PFSK-1 (cell line): Measurements from ENCODE around the gene TMEM190.

ENCODE experiments used
- FOXP2 ChIP-seq: optimal IDR thresholded peaks from 2 replicates; pipeline ENCODE3; 2011; ENCODE audit warnings: borderline replicate concordance, control low read depth, inconsistent platforms; ENCODE audit not compliant: insufficient read depth; ENCODE audit errors: extremely low read length, extremely low read depth
- TF ChIP-seq, protein P1 (sequence below), 2 experiments: IDR thresholded peaks; 2 replicates each; pipeline versions ENCODE4 v1.6.1 to v1.8.0; 2011 to 2012; ENCODE audit warnings: low read depth in 2 of 2, low read length in 2 of 2, control low read depth in 1 of 2, inconsistent platforms in 1 of 2, mild to moderate bottlenecking in 1 of 2, moderate library complexity in 1 of 2; ENCODE audit not compliant: insufficient read depth in 1 of 2

DNA sequence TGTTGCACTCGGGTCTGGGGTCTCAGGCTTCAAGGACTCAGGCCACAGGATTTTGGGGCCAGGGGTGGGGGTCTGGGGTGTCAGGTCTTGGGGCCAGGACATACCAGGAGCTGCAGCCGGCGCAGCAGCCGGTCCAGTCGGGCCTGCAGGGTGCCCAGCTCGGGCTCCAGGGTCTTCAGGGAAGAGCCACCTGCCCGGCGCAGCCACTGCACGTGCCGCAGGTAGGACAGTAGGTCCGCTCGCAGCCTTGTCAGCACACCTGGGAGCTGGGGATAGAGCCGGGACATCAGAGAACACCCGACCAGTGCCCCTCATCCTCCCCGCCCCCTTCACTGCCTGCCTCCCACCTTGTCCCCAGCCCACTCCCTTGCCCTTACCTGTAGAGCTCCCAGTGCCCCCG lies 8.5 kb upstream of the TMEM190 start:
- TF ChIP-seq, protein P1, sequence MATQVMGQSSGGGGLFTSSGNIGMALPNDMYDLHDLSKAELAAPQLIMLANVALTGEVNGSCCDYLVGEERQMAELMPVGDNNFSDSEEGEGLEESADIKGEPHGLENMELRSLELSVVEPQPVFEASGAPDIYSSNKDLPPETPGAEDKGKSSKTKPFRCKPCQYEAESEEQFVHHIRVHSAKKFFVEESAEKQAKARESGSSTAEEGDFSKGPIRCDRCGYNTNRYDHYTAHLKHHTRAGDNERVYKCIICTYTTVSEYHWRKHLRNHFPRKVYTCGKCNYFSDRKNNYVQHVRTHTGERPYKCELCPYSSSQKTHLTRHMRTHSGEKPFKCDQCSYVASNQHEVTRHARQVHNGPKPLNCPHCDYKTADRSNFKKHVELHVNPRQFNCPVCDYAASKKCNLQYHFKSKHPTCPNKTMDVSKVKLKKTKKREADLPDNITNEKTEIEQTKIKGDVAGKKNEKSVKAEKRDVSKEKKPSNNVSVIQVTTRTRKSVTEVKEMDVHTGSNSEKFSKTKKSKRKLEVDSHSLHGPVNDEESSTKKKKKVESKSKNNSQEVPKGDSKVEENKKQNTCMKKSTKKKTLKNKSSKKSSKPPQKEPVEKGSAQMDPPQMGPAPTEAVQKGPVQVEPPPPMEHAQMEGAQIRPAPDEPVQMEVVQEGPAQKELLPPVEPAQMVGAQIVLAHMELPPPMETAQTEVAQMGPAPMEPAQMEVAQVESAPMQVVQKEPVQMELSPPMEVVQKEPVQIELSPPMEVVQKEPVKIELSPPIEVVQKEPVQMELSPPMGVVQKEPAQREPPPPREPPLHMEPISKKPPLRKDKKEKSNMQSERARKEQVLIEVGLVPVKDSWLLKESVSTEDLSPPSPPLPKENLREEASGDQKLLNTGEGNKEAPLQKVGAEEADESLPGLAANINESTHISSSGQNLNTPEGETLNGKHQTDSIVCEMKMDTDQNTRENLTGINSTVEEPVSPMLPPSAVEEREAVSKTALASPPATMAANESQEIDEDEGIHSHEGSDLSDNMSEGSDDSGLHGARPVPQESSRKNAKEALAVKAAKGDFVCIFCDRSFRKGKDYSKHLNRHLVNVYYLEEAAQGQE (IDR thresholded peaks at IDR 0.05; ENCODE audit: insufficient read depth in 1 of 2, low read depth in 2 of 2, low read length in 2 of 2) = no peak
- no peak for TF ChIP-seq FOXP2
